ENCODE data around the gene TEF.

GRCh38 chr22:41367039-41367679 is 14.6 kb upstream of the TEF start:
- peak; percentile 30 for TF ChIP-seq CTCF (IDR thresholded peaks at IDR 0.05)
- no peak for TF ChIP-seq ZFX (IDR thresholded peaks at IDR 0.05; ENCODE audit: borderline replicate concordance)

Data from 22Rv1 (cell line).